ENCODE data around the gene C10orf95.

The C10orf95 gene

DNA sequence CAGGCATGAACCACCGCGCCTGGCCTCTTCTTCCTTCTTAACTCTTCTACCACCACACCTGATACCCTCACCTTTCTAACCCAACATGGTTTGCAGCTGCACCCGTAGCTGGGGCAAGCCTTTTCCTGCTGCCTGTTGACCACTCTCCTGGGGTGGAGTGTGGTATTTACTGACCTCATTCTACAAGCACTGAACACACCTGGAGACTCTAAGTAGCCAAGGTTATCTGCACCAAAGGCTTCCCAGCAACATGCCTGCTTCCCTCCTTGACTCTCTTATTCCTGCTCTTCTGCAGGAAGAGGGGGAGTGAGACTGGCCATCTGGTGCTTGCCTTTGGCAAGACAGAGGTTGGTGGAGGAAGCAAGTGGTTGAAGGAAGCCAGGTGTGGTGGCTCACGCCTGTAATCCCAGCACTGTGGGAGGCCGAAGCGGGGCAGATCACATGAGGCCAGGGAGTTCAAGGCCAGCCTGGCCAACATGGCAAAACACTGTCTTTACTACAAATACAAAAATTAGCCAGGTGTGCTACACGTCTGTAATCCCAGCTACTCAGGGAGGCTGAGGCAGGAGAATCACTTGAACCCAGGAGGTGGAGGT lies 41.1 kb upstream of the C10orf95 start:
- ChIA-PET POLR2A (no interaction called here), CTCF (interaction anchor here (0.7 to 2.2 kb wide), 2 partner anchors 10 to 36 kb away, joined by 3 to 7 read pairs; no protein-coding TSS in a partner anchor)
- WGBS (ENCODE audit: insufficient coverage): 100% methylated on average over 5 of the region's 7 CpGs
- H3K9me3 ChIP-seq (ENCODE audit: control extremely low read depth in 1 of 5, control insufficient read depth in 4 of 5, insufficient read depth in 2 of 5, low read depth in 1 of 5, low read length in 4 of 5): no peaks in the 10 kb centered on the region
- H3K27ac ChIP-seq (ENCODE audit: insufficient read depth in 1 of 2, low read depth in 1 of 2, low read length in 2 of 2, poor library complexity in 1 of 2, severe bottlenecking in 2 of 2): no peak overlapping the region
- peaks cover 0 to 3% (median 1%) of the 10 kb centered on the region in 4 experiments for H3K4me1 ChIP-seq (ENCODE audit: control extremely low read depth in 1 of 4, control insufficient read depth in 4 of 4, insufficient read depth in 4 of 4, low read length in 3 of 4)
- no peaks in the 10 kb centered on the region for H3K27me3 ChIP-seq (replicated peaks in 2 of 5; ENCODE audit: control insufficient read depth in 4 of 5, insufficient read depth in 5 of 5, low read length in 4 of 5)
- H3K36me3 ChIP-seq (ENCODE audit: control insufficient read depth in 4 of 4, insufficient read depth in 4 of 4, low read length in 3 of 4): peaks cover 2 to 46% (median 19%) of the 10 kb centered on the region in 4 experiments
- H3K4me3 ChIP-seq (ENCODE audit: control insufficient read depth in 1 of 7, extremely low read depth in 1 of 7, insufficient read depth in 4 of 7, low read depth in 2 of 7, low read length in 6 of 7): no peak overlapping the region
- no peak for DNase-seq

DNA sequence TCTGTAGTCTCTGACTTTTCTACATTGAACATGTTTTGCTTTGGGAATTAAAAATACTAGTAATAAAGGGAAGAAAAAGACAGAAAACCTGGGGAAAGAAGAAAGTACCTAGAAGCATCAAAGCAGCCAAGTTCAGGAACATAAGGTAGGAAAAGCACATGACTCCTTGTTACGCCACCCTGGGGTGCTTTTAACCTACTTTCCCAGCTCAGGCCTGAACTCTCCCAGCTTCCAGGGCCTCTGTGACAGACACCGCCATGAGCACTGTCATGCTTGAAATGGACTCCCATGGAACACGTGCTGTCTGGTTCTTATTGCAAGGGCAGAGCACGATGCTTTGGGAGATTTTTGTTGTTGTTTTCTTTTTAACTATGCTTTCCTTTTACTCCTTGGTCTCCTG lies 39.8 kb upstream of the C10orf95 start:
- WGBS (ENCODE audit: insufficient coverage): 91% methylated on average over 4 of the region's 4 CpGs
- CTCF ChIA-PET: interaction anchor here (1.0 to 1.7 kb wide), 2 partner anchors 12 kb away, joined by 6 to 7 read pairs; partner anchors contain the start of gene ACTR1A
- no peaks in the 10 kb centered on the region for H3K27me3 ChIP-seq (replicated peaks in 2 of 5; ENCODE audit: control insufficient read depth in 4 of 5, insufficient read depth in 5 of 5, low read length in 4 of 5)

DNA sequence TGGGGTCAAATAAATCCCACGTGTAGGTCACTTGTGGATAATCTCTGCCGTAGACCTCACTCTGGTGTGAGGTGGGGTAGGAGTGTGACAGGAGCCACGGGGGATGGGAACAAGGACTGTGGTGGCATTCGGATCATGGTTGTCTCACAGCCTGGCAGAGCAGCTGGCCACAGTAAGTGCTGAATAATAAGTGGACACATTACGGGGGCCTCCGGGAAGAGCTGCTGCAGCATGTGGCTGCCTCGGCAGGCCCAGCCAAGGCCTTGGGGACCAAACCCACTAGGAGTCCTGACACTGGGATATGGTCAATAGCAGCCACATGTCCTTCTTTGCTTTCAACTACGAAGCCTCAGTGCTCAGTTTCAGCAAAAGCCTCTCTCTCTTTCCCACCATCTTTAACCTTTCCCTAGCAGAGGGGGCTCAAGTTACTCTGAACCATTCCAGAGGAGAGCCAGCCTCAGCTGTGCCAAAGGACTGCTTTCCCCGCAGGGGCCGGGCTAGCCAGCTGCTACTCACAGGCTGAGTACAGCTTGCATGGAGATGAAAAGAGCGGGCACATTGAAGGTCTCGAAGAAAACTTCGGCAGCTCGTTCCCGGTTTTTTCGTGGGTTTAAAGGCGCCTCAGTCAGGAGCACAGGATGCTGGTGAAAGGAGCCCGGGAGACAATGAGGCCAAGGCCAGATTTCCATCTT lies 33.9 kb upstream of the C10orf95 start:
- no peak overlapping the region for H3K27ac ChIP-seq (ENCODE audit: insufficient read depth in 1 of 2, low read depth in 1 of 2, low read length in 2 of 2, poor library complexity in 1 of 2, severe bottlenecking in 2 of 2)

More for the DNA sequence above, 39.8 kb upstream of the C10orf95 start:
- no peaks in the 10 kb centered on the region for H3K9me3 ChIP-seq (ENCODE audit: control extremely low read depth in 1 of 5, control insufficient read depth in 4 of 5, insufficient read depth in 2 of 5, low read depth in 1 of 5, low read length in 4 of 5)
- H3K27ac ChIP-seq (ENCODE audit: insufficient read depth in 1 of 2, low read depth in 1 of 2, low read length in 2 of 2, poor library complexity in 1 of 2, severe bottlenecking in 2 of 2): no peak overlapping the region
- H3K4me1 ChIP-seq (ENCODE audit: control extremely low read depth in 1 of 4, control insufficient read depth in 4 of 4, insufficient read depth in 4 of 4, low read length in 3 of 4): peaks cover 0 to 3% (median 1%) of the 10 kb centered on the region in 4 experiments
- POLR2A ChIA-PET: no interaction called here
- peaks cover 2 to 49% (median 30%) of the 10 kb centered on the region in 4 experiments for H3K36me3 ChIP-seq (ENCODE audit: control insufficient read depth in 4 of 4, insufficient read depth in 4 of 4, low read length in 3 of 4)
- H3K4me3 ChIP-seq (ENCODE audit: control insufficient read depth in 1 of 7, extremely low read depth in 1 of 7, insufficient read depth in 4 of 7, low read depth in 2 of 7, low read length in 6 of 7): no peak overlapping the region
- no peak for DNase-seq

DNA sequence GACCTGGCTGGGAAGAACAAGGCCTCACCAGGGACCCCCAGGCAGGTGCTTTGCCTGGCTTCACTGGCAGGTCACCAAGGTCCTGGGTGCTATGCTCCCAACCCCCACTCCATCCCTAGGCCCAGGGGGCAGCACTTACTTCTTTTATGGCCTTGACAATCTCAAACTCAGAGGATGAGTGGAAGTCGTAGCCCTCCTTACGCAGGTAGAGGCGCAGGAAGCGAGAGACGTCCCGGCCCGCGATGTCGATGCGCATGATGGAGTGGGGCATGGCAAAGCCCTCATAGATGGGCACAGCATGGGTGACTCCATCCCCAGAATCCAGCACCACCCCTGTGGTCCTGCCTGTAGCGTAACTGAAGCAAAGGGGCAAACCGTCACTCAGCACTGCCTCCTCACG lies 32.7 kb upstream of the C10orf95 start:
- Histone ChIP-seq H3K4me1 (ENCODE audit: control extremely low read depth in 1 of 4, control insufficient read depth in 4 of 4, insufficient read depth in 4 of 4, low read length in 3 of 4) (peaks cover 0 to 2% (median 0%) of the 10 kb centered on the region in 4 experiments), H3K27ac (ENCODE audit: insufficient read depth in 1 of 2, low read depth in 1 of 2, low read length in 2 of 2, poor library complexity in 1 of 2, severe bottlenecking in 2 of 2) (no peak overlapping the region), H3K4me3 (ENCODE audit: control insufficient read depth in 1 of 7, extremely low read depth in 1 of 7, insufficient read depth in 4 of 7, low read depth in 2 of 7, low read length in 6 of 7) (no peak overlapping the region), H3K36me3 (ENCODE audit: control insufficient read depth in 4 of 4, insufficient read depth in 4 of 4, low read length in 3 of 4) (peaks cover 7 to 90% (median 76%) of the 10 kb centered on the region in 4 experiments), H3K9me3 (ENCODE audit: control extremely low read depth in 1 of 5, control insufficient read depth in 4 of 5, insufficient read depth in 2 of 5, low read depth in 1 of 5, low read length in 4 of 5) (no peaks in the 10 kb centered on the region), H3K27me3 (replicated peaks in 2 of 5; ENCODE audit: control insufficient read depth in 4 of 5, insufficient read depth in 5 of 5, low read length in 4 of 5) (no peaks in the 10 kb centered on the region)
- ChIA-PET POLR2A (no interaction called here), CTCF (interaction anchor here (0.6 to 2.5 kb wide), 6 partner anchors 10 to 115 kb away, joined by 3 to 7 read pairs (median 3); no protein-coding TSS in a partner anchor)
- whole genome bisulfite sequencing (ENCODE audit: insufficient coverage): 97% methylated on average over 6 of the region's 13 CpGs
- DNase-seq: no peak

More for the DNA sequence above, 33.9 kb upstream of the C10orf95 start:
- Histone ChIP-seq H3K4me3 (ENCODE audit: control insufficient read depth in 1 of 7, extremely low read depth in 1 of 7, insufficient read depth in 4 of 7, low read depth in 2 of 7, low read length in 6 of 7) (no peak overlapping the region), H3K27me3 (replicated peaks in 2 of 5; ENCODE audit: control insufficient read depth in 4 of 5, insufficient read depth in 5 of 5, low read length in 4 of 5) (no peaks in the 10 kb centered on the region), H3K9me3 (ENCODE audit: control extremely low read depth in 1 of 5, control insufficient read depth in 4 of 5, insufficient read depth in 2 of 5, low read depth in 1 of 5, low read length in 4 of 5) (no peaks in the 10 kb centered on the region), H3K36me3 (ENCODE audit: control insufficient read depth in 4 of 4, insufficient read depth in 4 of 4, low read length in 3 of 4) (peaks cover 7 to 89% (median 72%) of the 10 kb centered on the region in 4 experiments), H3K4me1 (ENCODE audit: control extremely low read depth in 1 of 4, control insufficient read depth in 4 of 4, insufficient read depth in 4 of 4, low read length in 3 of 4) (no peaks in the 10 kb centered on the region)
- ChIA-PET POLR2A (no interaction called here), CTCF (interaction anchor here (0.7 to 1.7 kb wide), 3 partner anchors 16 to 98 kb away, joined by 3 read pairs; no protein-coding TSS in a partner anchor)
- WGBS (ENCODE audit: insufficient coverage): 92% methylated on average over 18 of the region's 18 CpGs
- DNase-seq: no peak

DNA sequence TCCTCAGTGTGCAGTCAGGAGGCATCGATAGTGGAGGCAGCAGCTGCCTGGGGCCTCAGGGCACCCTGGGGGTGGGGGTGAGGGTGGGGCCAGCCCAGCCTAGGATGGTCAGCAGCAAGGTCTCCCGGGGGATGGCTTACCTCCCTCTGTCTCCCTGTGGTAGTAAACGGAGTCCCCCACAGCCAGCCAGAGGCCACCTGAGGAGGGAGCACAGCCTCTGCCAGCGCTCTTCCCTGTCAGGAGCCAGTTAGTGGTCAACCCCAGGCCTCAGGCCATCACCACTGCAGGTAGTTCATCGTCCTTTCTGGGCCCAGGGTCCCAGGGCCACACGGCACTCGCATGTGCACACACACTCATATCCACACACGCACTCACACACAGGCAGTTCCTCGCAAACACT lies 29.1 kb upstream of the C10orf95 start:
- Histone ChIP-seq H3K36me3 (ENCODE audit: control insufficient read depth in 4 of 4, insufficient read depth in 4 of 4, low read length in 3 of 4) (peaks cover 7 to 70% (median 50%) of the 10 kb centered on the region in 4 experiments), H3K4me3 (ENCODE audit: control insufficient read depth in 1 of 7, extremely low read depth in 1 of 7, insufficient read depth in 4 of 7, low read depth in 2 of 7, low read length in 6 of 7) (no peak overlapping the region), H3K4me1 (ENCODE audit: control extremely low read depth in 1 of 4, control insufficient read depth in 4 of 4, insufficient read depth in 4 of 4, low read length in 3 of 4) (peaks cover 0 to 2% (median 0%) of the 10 kb centered on the region in 4 experiments), H3K27ac (ENCODE audit: insufficient read depth in 1 of 2, low read depth in 1 of 2, low read length in 2 of 2, poor library complexity in 1 of 2, severe bottlenecking in 2 of 2) (no peak overlapping the region), H3K9me3 (ENCODE audit: control extremely low read depth in 1 of 5, control insufficient read depth in 4 of 5, insufficient read depth in 2 of 5, low read depth in 1 of 5, low read length in 4 of 5) (no peaks in the 10 kb centered on the region), H3K27me3 (replicated peaks in 2 of 5; ENCODE audit: control insufficient read depth in 4 of 5, insufficient read depth in 5 of 5, low read length in 4 of 5) (no peaks in the 10 kb centered on the region)
- CTCF ChIA-PET: interaction anchor here (0.7 to 4.5 kb wide), 14 partner anchors 9 to 311 kb away, joined by 3 to 35 read pairs (median 9); partner anchors contain the start of genes ACTR1A and SUFU
- POLR2A ChIA-PET: interaction anchor here (0.6 kb wide), 1 partner anchor 92 kb away, joined by 3 read pairs; no protein-coding TSS in a partner anchor
- 100% methylated on average over 6 of the region's 9 CpGs for WGBS (ENCODE audit: insufficient coverage)
- DNase-seq: no peak

DNA sequence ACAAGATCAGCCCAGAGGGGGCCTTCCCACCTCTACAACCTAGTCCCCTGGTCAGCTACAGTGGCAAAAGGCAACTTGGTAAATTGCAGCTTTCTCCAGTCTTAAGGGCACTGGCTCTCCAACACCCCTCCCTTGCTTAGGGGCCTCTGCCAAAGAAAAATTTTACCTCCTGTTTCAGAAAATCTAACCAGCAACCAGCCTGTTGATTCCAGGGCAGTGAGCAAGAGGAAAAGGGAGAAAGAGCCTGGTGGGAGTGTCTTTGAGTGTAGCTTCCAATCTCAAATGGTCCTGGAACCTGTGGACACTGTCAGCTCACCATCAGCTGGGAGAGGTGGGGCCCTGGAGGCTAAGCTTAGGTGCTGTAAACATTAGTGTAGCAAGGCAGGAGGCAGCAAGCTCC lies 28.3 kb upstream of the C10orf95 start:
- POLR2A ChIA-PET: interaction anchor here (0.5 to 1.7 kb wide), 4 partner anchors 27 to 93 kb away, joined by 3 to 5 read pairs (median 4); partner anchors contain the start of gene NFKB2
- Histone ChIP-seq H3K27ac (ENCODE audit: insufficient read depth in 1 of 2, low read depth in 1 of 2, low read length in 2 of 2, poor library complexity in 1 of 2, severe bottlenecking in 2 of 2) (no peak overlapping the region), H3K9me3 (ENCODE audit: control extremely low read depth in 1 of 5, control insufficient read depth in 4 of 5, insufficient read depth in 2 of 5, low read depth in 1 of 5, low read length in 4 of 5) (no peaks in the 10 kb centered on the region), H3K27me3 (replicated peaks in 2 of 5; ENCODE audit: control insufficient read depth in 4 of 5, insufficient read depth in 5 of 5, low read length in 4 of 5) (no peaks in the 10 kb centered on the region), H3K4me3 (ENCODE audit: control insufficient read depth in 1 of 7, extremely low read depth in 1 of 7, insufficient read depth in 4 of 7, low read depth in 2 of 7, low read length in 6 of 7) (no peak overlapping the region), H3K36me3 (ENCODE audit: control insufficient read depth in 4 of 4, insufficient read depth in 4 of 4, low read length in 3 of 4) (peaks cover 7 to 62% (median 44%) of the 10 kb centered on the region in 4 experiments), H3K4me1 (ENCODE audit: control extremely low read depth in 1 of 4, control insufficient read depth in 4 of 4, insufficient read depth in 4 of 4, low read length in 3 of 4) (peaks cover 0 to 2% (median 0%) of the 10 kb centered on the region in 4 experiments)
- CTCF ChIA-PET: interaction anchor here (0.7 to 4.5 kb wide), 24 partner anchors 9 to 310 kb away, joined by 3 to 35 read pairs (median 8); partner anchors contain the start of genes ACTR1A, C10orf95 and SUFU
- no peak for DNase-seq

All from common myeloid progenitor, CD34-positive (primary cell).